ENCODE results near the gene SLC25A19.

The SLC25A19 gene

DNA sequence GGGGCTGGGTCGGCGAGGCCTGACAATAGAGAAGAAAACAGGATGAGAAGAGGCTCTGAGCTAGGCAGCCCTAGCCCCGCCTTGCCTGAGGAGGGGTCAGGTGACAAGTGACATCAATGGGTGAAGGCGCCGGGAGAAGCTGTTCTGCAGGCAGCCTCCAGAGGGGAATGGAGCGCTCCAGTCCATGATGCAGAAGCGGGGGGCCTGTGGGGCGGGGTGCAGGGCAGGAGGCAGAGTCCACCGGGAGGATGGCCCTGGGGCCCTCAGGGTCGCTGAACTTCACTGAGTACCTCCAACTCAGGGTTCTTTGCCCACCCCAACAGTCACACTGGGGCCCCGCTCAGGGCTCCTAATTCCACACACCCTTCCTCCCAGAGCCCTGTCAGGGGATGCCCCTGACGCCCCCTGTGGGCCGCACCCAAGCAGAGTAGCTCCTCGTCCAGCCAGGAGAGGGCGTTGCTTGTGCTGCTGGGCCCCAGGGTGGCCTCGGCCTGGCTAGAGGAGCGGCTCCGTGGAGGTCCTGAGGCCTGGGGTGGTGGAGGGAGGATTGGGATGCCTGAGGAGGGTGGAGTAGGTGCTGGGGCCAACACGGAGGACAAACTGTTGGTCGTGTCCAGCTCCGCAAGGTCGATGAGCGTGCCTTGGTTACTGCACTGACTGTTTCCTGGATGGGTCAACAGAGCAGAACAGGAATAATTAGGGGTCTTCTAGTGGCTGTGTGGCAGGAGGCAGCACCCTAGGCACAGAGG is 48.7 kb downstream of the SLC25A19 start:
- Histone ChIP-seq H3K9ac (ENCODE audit: low read length) (no peak overlapping the region), H3K4me3 (ENCODE audit: low read length) (no peak overlapping the region), H3K36me3 (ENCODE audit: control insufficient read depth, insufficient read depth, low read length) (peaks cover 61% of the 10 kb centered on the region), H3K27me3 (ENCODE audit: control insufficient read depth, insufficient read depth, low read length) (no peaks in the 10 kb centered on the region), H3K4me1 (ENCODE audit: control insufficient read depth, insufficient read depth, low read length) (no peaks in the 10 kb centered on the region), H3K27ac (ENCODE audit: low read depth, low read length) (no peak overlapping the region)

DNA sequence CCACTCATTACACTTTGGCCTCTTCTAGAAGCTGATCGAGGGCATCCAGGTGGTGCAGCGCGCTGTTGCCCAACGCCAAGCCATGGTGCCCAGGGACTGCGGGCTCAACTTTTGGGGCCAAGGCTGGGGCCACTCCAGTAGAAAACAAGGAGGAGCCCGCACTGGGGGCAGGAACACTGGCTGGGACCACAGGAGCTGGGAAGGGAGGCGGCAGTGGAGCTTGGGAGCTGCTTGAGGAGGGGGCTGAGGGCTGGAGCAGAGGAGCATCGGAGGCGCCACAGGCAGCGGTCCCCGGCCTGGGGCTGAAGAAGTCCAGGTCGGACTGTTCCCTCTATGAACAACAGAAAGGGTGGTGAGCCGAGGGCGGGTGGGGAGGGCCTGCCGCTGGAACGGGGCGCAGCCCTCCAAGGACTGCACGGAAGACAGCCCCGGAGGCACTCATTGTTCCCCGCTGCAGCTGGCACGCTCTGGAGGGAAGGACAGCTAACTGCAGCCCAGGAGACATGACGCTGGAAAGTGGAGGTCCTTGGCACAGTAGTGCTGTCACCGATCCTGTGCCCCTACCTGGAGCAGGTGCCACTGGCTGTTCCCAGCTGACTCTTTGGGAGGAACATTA is 49.3 kb downstream of the SLC25A19 start:
- Histone ChIP-seq H3K4me3 (ENCODE audit: low read length) (no peak overlapping the region), H3K4me1 (ENCODE audit: control insufficient read depth, insufficient read depth, low read length) (no peaks in the 10 kb centered on the region), H3K9ac (ENCODE audit: low read length) (no peak overlapping the region), H3K36me3 (ENCODE audit: control insufficient read depth, insufficient read depth, low read length) (peaks cover 59% of the 10 kb centered on the region), H3K27me3 (ENCODE audit: control insufficient read depth, insufficient read depth, low read length) (no peaks in the 10 kb centered on the region), H3K27ac (ENCODE audit: low read depth, low read length) (no peak overlapping the region)

- H3K27ac ChIP-seq (ENCODE audit: low read depth, low read length), result no peak overlapping the region
- no peak overlapping the region for H3K9ac ChIP-seq (ENCODE audit: low read length)
- H3K4me1 ChIP-seq (ENCODE audit: control insufficient read depth, insufficient read depth, low read length), result no peaks in the 10 kb centered on the region
- H3K27me3 ChIP-seq (ENCODE audit: control insufficient read depth, insufficient read depth, low read length), result no peaks in the 10 kb centered on the region
- H3K4me3 ChIP-seq (ENCODE audit: low read length), result no peak overlapping the region
- H3K36me3 ChIP-seq (ENCODE audit: control insufficient read depth, insufficient read depth, low read length), result peaks cover 62% of the 10 kb centered on the region
These were observed 50.0 kb downstream of the SLC25A19 start for GRCh38 chr17:75239214-75239613.

DNA sequence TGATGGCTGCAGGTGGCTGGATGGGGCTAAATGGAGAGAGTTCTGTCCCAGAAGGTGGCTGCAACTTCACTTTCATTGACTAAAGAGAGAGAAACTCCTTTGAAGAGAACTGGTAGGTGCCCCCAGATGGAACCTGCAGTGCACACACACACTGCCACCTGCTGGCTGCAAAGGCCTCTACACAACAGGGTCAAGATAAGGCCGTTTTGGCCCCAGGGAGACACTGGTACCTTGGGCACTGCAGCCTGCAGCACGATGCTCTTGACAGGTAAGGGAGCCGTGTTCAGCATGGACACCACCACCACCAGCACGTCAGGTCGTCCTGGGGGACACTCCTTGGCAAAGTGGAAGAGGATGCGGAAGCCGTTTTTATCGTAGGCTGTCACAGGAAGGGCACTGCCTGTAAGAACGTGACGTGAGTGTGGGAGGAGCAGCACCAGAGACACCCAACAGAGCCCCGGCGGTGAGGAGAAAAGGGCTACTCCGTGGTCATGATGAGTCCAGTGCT is 50.5 kb downstream of the SLC25A19 start:
- H3K9ac ChIP-seq (ENCODE audit: low read length), result no peak overlapping the region
- no peak overlapping the region for H3K27ac ChIP-seq (ENCODE audit: low read depth, low read length)
- H3K4me3 ChIP-seq (ENCODE audit: low read length), result no peak overlapping the region
- no peaks in the 10 kb centered on the region for H3K27me3 ChIP-seq (ENCODE audit: control insufficient read depth, insufficient read depth, low read length)
- H3K36me3 ChIP-seq (ENCODE audit: control insufficient read depth, insufficient read depth, low read length), result peaks cover 57% of the 10 kb centered on the region
- H3K4me1 ChIP-seq (ENCODE audit: control insufficient read depth, insufficient read depth, low read length), result no peaks in the 10 kb centered on the region

GRCh38 chr17:75238020-75238580 is 51.1 kb downstream of the SLC25A19 start:
- no peak overlapping the region for H3K9ac ChIP-seq (ENCODE audit: low read length)
- H3K4me1 ChIP-seq (ENCODE audit: control insufficient read depth, insufficient read depth, low read length), result no peaks in the 10 kb centered on the region
- no peak overlapping the region for H3K27ac ChIP-seq (ENCODE audit: low read depth, low read length)
- no peak overlapping the region for H3K4me3 ChIP-seq (ENCODE audit: low read length)
- no peaks in the 10 kb centered on the region for H3K27me3 ChIP-seq (ENCODE audit: control insufficient read depth, insufficient read depth, low read length)
- H3K36me3 ChIP-seq (ENCODE audit: control insufficient read depth, insufficient read depth, low read length), result peaks cover 51% of the 10 kb centered on the region

- Histone ChIP-seq H3K27ac (ENCODE audit: low read depth, low read length) (no peak overlapping the region), H3K36me3 (ENCODE audit: control insufficient read depth, insufficient read depth, low read length) (peaks cover 51% of the 10 kb centered on the region), H3K4me1 (ENCODE audit: control insufficient read depth, insufficient read depth, low read length) (no peaks in the 10 kb centered on the region), H3K4me3 (ENCODE audit: low read length) (no peak overlapping the region), H3K27me3 (ENCODE audit: control insufficient read depth, insufficient read depth, low read length) (no peaks in the 10 kb centered on the region), H3K9ac (ENCODE audit: low read length) (no peak overlapping the region)
These were observed 51.9 kb downstream of the SLC25A19 start for GRCh38 chr17:75237100-75238014.

DNA sequence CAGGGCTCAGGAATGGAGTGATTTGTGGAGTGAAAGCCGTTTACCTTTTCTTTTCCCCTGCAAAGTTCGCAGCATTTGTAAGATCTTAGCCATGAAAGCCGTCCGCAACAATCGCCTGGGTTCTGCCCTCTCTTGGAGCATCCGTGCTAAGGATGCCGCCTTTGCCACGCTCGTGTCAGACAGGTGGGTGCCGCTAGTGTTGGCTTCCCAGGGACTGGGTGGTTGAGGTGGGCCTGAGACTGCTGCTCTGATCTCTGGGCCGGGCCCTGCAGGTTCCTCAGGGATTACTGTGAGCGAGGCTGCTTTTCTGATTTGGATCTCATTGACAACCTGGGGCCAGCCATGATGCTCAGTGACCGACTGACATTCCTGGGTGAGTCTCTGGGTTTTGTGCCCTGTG is 56.4 kb downstream of the SLC25A19 start:
- no peak overlapping the region for H3K9ac ChIP-seq (ENCODE audit: low read length)
- H3K4me1 ChIP-seq (ENCODE audit: control insufficient read depth, insufficient read depth, low read length), result no peaks in the 10 kb centered on the region
- H3K27me3 ChIP-seq (ENCODE audit: control insufficient read depth, insufficient read depth, low read length), result no peaks in the 10 kb centered on the region
- H3K36me3 ChIP-seq (ENCODE audit: control insufficient read depth, insufficient read depth, low read length), result peaks cover 38% of the 10 kb centered on the region
- H3K27ac ChIP-seq (ENCODE audit: low read depth, low read length), result no peak overlapping the region
- H3K4me3 ChIP-seq (ENCODE audit: low read length), result no peak overlapping the region

- Histone ChIP-seq H3K9ac (ENCODE audit: low read length) (no peak overlapping the region), H3K27me3 (ENCODE audit: control insufficient read depth, insufficient read depth, low read length) (no peaks in the 10 kb centered on the region), H3K27ac (ENCODE audit: low read depth, low read length) (no peak overlapping the region), H3K36me3 (ENCODE audit: control insufficient read depth, insufficient read depth, low read length) (peaks cover 38% of the 10 kb centered on the region), H3K4me1 (ENCODE audit: control insufficient read depth, insufficient read depth, low read length) (no peaks in the 10 kb centered on the region), H3K4me3 (ENCODE audit: low read length) (no peak overlapping the region)
These were observed 57.3 kb downstream of the SLC25A19 start for GRCh38 chr17:75231741-75232464.

DNA sequence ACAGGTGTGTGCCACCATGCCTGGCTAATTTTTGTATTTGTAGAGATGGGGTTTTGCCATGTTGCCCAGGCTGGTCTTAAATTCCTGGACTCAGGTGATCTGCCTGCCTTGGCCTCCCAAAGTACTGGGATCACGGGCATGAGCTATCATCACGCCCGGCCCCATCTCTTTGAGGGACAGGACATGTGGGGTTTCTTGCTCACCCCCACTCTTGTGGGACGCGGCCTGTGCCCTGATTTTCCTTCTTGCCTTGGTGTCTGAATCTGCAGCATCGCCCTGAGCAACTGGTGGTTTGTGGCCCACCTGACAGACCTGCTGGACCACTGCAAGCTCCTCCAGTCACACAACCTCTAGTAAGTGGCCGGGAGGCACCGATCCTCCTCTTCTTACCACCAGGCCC is 58.2 kb downstream of the SLC25A19 start:
- no peak overlapping the region for H3K9ac ChIP-seq (ENCODE audit: low read length)
- H3K27me3 ChIP-seq (ENCODE audit: control insufficient read depth, insufficient read depth, low read length), result no peaks in the 10 kb centered on the region
- no peak overlapping the region for H3K27ac ChIP-seq (ENCODE audit: low read depth, low read length)
- H3K36me3 ChIP-seq (ENCODE audit: control insufficient read depth, insufficient read depth, low read length), result peaks cover 41% of the 10 kb centered on the region
- H3K4me3 ChIP-seq (ENCODE audit: low read length), result no peak overlapping the region
- no peaks in the 10 kb centered on the region for H3K4me1 ChIP-seq (ENCODE audit: control insufficient read depth, insufficient read depth, low read length)

DNA sequence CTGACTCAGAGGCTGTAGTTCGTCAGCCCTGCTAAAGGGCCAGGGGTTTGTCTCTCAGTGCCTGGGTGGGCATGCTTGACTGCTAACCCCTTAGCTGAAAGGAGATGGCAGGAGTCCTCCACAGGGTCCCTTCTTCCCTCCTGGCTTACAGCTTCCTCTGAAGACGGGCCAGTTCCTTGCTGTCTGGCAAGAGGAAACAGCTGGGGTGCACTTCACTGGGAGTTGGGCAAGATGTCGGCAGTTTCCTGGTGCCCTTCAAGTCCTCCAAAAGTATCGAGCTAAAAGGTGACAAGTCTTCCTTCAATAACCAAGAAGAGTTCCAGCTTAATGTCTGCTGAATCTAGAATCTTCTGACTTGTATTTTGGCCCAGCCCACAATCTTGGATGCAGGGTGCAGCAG is 60.4 kb downstream of the SLC25A19 start:
- Histone ChIP-seq H3K4me3 (ENCODE audit: low read length) (no peak overlapping the region), H3K4me1 (ENCODE audit: control insufficient read depth, insufficient read depth, low read length) (no peaks in the 10 kb centered on the region), H3K9ac (ENCODE audit: low read length) (no peak overlapping the region), H3K27me3 (ENCODE audit: control insufficient read depth, insufficient read depth, low read length) (no peaks in the 10 kb centered on the region), H3K27ac (ENCODE audit: low read depth, low read length) (no peak overlapping the region), H3K36me3 (ENCODE audit: control insufficient read depth, insufficient read depth, low read length) (peaks cover 37% of the 10 kb centered on the region)

GRCh38 chr17:75228305-75228704 is 60.9 kb downstream of the SLC25A19 start:
- no peaks in the 10 kb centered on the region for H3K27me3 ChIP-seq (ENCODE audit: control insufficient read depth, insufficient read depth, low read length)
- no peak overlapping the region for H3K27ac ChIP-seq (ENCODE audit: low read depth, low read length)
- no peaks in the 10 kb centered on the region for H3K4me1 ChIP-seq (ENCODE audit: control insufficient read depth, insufficient read depth, low read length)
- H3K36me3 ChIP-seq (ENCODE audit: control insufficient read depth, insufficient read depth, low read length), result peaks cover 37% of the 10 kb centered on the region
- no peak overlapping the region for H3K9ac ChIP-seq (ENCODE audit: low read length)
- H3K4me3 ChIP-seq (ENCODE audit: low read length), result no peak overlapping the region
